K562 (cell line): ENCODE results near the gene RPS4Y1. TPM values are rescaled to one million over a fixed set of nuclear protein-coding genes. Genes with fewer than 3 reads are reported as not detected.

ENCODE experiments used
- ATAC-seq: fragments of 200-7000 bp; cut with Tn5 transposase; 3 replicates; pipeline ENCODE4 v1.9.1; 2020; ENCODE audit warnings: moderate library complexity
- BruUV-seq: library from RNA; stranded (reverse); fragments of 400-500 nt; replicated peaks from 2 replicates; lab custom pipeline; 2021; lab: Mats Ljungman, UMichigan
- CTCF ChIA-PET: fragments of 300-600 bp; formaldehyde crosslinking; extraction: SDS; loops from one replicate; lab custom pipeline; 2021; ENCODE audit warnings: low intra/inter-chr PET ratio; lab: Yijun Ruan, JAX
- POLR2A ChIA-PET: fragments of 300-600, 350-650 bp; sonication (Branson Sonifier 250); formaldehyde crosslinking; extraction: SDS; loops from one replicate; lab custom pipeline; 2021; ENCODE audit warnings: antibody characterized with exemption, inconsistent platforms; lab: Yijun Ruan, JAX
- DNase-seq, 4 experiments: peaks; one replicate each; pipeline versions ENCODE4 v3.0.0 to v3.0.0-alpha.2; 2011 to 2018; ENCODE audit warnings: low spot score in 3 of 4, mixed read lengths in 3 of 4; ENCODE audit errors: extremely low read depth in 1 of 4
- FAIRE-seq: peaks from 2 replicates; lab custom pipeline; 2011; peaks lifted over from hg19 to GRCh38; lab: Jason Lieb, UNC
- H2AFZ ChIP-seq: 2 replicates; pipeline ENCODE4 v1.6.0; 2011; ENCODE audit warnings: low read depth, low read length, control low read depth, inconsistent platforms
- H3K27ac ChIP-seq: fragments of 200-600 bp; 3 replicates; pipeline ENCODE4 v1.8.0; 2011; ENCODE audit warnings: low read depth, mild to moderate bottlenecking, control low read depth, inconsistent platforms, low read length, moderate library complexity, mixed read lengths; ENCODE audit errors: extremely low read depth
- H3K27me3 ChIP-seq, 2 experiments: fragments of 300-600 bp in 1 of 2; 2 replicates in 1 of 2; 3 replicates in 1 of 2; pipeline versions ENCODE4 v1.6.0 to v1.8.0; 2011; ENCODE audit warnings: inconsistent platforms in 2 of 2, low read length in 2 of 2, mild to moderate bottlenecking in 1 of 2, mixed read lengths in 1 of 2, moderate library complexity in 1 of 2; ENCODE audit not compliant: control insufficient read depth in 2 of 2, insufficient read depth in 2 of 2
- H3K36me3 ChIP-seq: fragments of 300-600 bp; 3 replicates; pipeline ENCODE4 v1.8.0; 2011; ENCODE audit warnings: mild to moderate bottlenecking, low read length, inconsistent platforms; ENCODE audit not compliant: control insufficient read depth, insufficient read depth
- H3K4me1 ChIP-seq, 2 experiments: fragments of 200-600 bp in 1 of 2; replicated peaks in 1 of 2; 2 replicates in 1 of 2; 3 replicates in 1 of 2; pipeline versions ENCODE4 v1.5.1 to v1.8.0; 2011; ENCODE audit warnings: inconsistent platforms in 2 of 2, low read length in 2 of 2, mild to moderate bottlenecking in 1 of 2, mixed read lengths in 1 of 2, moderate library complexity in 1 of 2; ENCODE audit not compliant: control insufficient read depth in 2 of 2, insufficient read depth in 2 of 2
- H3K4me2 ChIP-seq: 2 replicates; pipeline ENCODE4 v1.6.1; 2011; ENCODE audit warnings: low read length, control low read depth, inconsistent platforms, mixed read lengths; ENCODE audit not compliant: insufficient read depth
- H3K4me3 ChIP-seq: fragments of 200-600 bp; sonication (generic), shearing (Covaris generic); 2 replicates; pipeline ENCODE4 v1.5.1; 2016; ENCODE audit warnings: control low read depth, inconsistent platforms
- H3K79me2 ChIP-seq: fragments of 200-600 bp; 3 replicates; pipeline ENCODE4 v1.8.0; 2011; ENCODE audit warnings: low read length, inconsistent platforms; ENCODE audit not compliant: control insufficient read depth, insufficient read depth
- H3K9ac ChIP-seq, 2 experiments: 2 replicates each; pipeline versions ENCODE4 v1.6.0 to v1.6.1; 2011; ENCODE audit warnings: low read depth in 2 of 2, low read length in 2 of 2, control low read depth in 1 of 2, inconsistent platforms in 1 of 2, mild to moderate bottlenecking in 1 of 2, mixed read lengths in 1 of 2; ENCODE audit not compliant: insufficient read depth in 1 of 2
- H3K9me1 ChIP-seq: one replicate; pipeline ENCODE4 v1.6.0; 2011; ENCODE audit warnings: inconsistent platforms, mild to moderate bottlenecking, low read length, moderate library complexity; ENCODE audit not compliant: control insufficient read depth, insufficient read depth
- H3K9me3 ChIP-seq: replicated peaks from 2 replicates; pipeline ENCODE4 v1.5.1; 2011; ENCODE audit warnings: low read depth, low read length, inconsistent platforms; ENCODE audit not compliant: control insufficient read depth, insufficient read depth
- H4K20me1 ChIP-seq: replicated peaks from 2 replicates; pipeline ENCODE4 v1.6.1; 2011; ENCODE audit warnings: low read length, inconsistent platforms, mixed read lengths; ENCODE audit not compliant: control insufficient read depth, insufficient read depth
- BDP1 ChIP-seq: IDR thresholded peaks from 3 replicates; pipeline ENCODE4 v1.6.1; 2011; ENCODE audit not compliant: insufficient read length, insufficient read depth
- MAFK ChIP-seq: IDR thresholded peaks from 2 replicates; pipeline ENCODE4 v1.6.1; 2011; ENCODE audit warnings: low read length, improper control_type of control experiment
- NCOA6 ChIP-seq: fragments of 450-650 bp; IDR thresholded peaks from 2 replicates; pipeline ENCODE4 v1.6.1; 2017; ENCODE audit warnings: mild to moderate bottlenecking
- YBX1 ChIP-seq: fragments of 450-650 bp; IDR thresholded peaks from 2 replicates; pipeline ENCODE4 v1.7.1; 2016; ENCODE audit warnings: mild to moderate bottlenecking
- ZNF232 ChIP-seq: sonication (generic); formaldehyde crosslinking; IDR thresholded peaks from 2 replicates; pipeline ENCODE4 v1.8.0; 2022; ENCODE audit warnings: mild to moderate bottlenecking, missing genetic modification reagents
- ZNF444 ChIP-seq: fragments of 250-450 bp; sonication (Bioruptor Pico); IDR thresholded peaks from 2 replicates; pipeline ENCODE4 v1.4.0; 2020; ENCODE audit warnings: mild to moderate bottlenecking, moderate library complexity
- WGBS: fragments of 100-300 bp; shearing (Covaris generic); methylation state at CpG from one replicate; pipeline ENCODE4 v1.1.6; 2016; ENCODE audit warnings: low coverage, mixed read lengths; ENCODE audit not compliant: insufficient coverage; ENCODE audit errors: missing lambda C conversion rate; 5-methylcytosine and 5-hydroxymethylcytosine counted together
- in situ Hi-C: fragments of 300-500 bp; cut with MboI; formaldehyde crosslinking; loops from 4 replicates; pipeline ENCODE4 v1.15.0; 2018; ENCODE audit warnings: inconsistent platforms, mixed read lengths
- intact Hi-C: fragments of 100-400 bp; cut with micrococcal nuclease; formaldehyde crosslinking; loops from 2 replicates; pipeline ENCODE4 v1.14.2; 2022
- polyA plus RNA-seq, 8 experiments: library from polyadenylated mRNA; depleted of rRNA in 4 of 8; stranded (reverse) in 5 of 8; unstranded in 3 of 8; fragments of >200 nt; fragmentation: Nextera tagmentation in 2 of 8; fragmentation: Illumina TruSeq in 1 of 8; extraction: Ambion mirVana in 2 of 8; extraction: Trizol in 1 of 8; gene quantifications; 2 replicates each; pipeline versions ENCODE4 v1.2.1 to v1.2.3, GENCODE V29; 2011 to 2014; ENCODE audit warnings: inconsistent platforms in 1 of 8, missing spikeins in 1 of 8
- total RNA-seq, 7 experiments: library from RNA; depleted of rRNA in 6 of 7; stranded (reverse); fragments of >200 nt in 6 of 7; fragmentation: Illumina TruSeq in 2 of 7; extraction: Trizol in 2 of 7; gene quantifications; 2 replicates each; pipeline versions ENCODE4 v1.2.1 to v1.2.3, GENCODE V29; 2011 to 2021; ENCODE audit warnings: low replicate concordance in 1 of 7
- TF ChIP-seq, protein P1 (sequence below): fragments of 450-650 bp; IDR thresholded peaks from 2 replicates; pipeline ENCODE4 v1.6.1; 2016; ENCODE audit warnings: mild to moderate bottlenecking

Gene RPS4Y1
- total and polyA plus RNA-seq, 9 of the 15 experiments (the other 6 are each of a cell fraction or from before 2014, with no cell fraction given), result 0.40 TPM; not detected in 8

DNA sequence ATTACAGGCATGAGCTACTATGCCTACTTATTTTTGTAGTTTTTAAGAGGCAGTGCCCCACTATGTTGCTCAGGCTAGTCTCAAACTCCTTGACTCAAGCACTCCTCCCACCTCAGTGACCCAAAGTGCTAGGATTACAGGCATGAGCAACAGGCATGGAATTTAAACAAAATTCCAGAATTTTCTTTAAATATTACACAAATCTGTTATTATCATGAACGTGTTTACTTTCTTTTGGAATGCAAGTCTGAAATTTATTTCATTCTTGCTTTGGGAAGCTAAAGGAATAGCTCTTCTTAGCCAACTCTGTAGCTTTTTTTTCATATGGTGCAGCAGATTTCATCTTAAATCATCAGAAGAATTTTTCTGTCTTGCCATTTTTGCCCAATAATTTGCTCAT, 66.0 kb downstream of the RPS4Y1 start:
- no TSS peak for BruUV-seq
- no peaks in the 10 kb centered on the region for H3K9me3 ChIP-seq
- no peaks in the 10 kb centered on the region for H3K27me3 ChIP-seq
- H2AFZ ChIP-seq, result no peak overlapping the region
- no peaks in the 10 kb centered on the region for H3K4me1 ChIP-seq
- H3K36me3 ChIP-seq, result no peaks in the 10 kb centered on the region
- H3K4me2 ChIP-seq, result no peak overlapping the region
- ATAC-seq (no peak), FAIRE-seq (no peak), DNase-seq (no peak)
- no CpG with 5 or more reads among the region's 1 CpG for WGBS
- no peaks in the 10 kb centered on the region for H3K79me2 ChIP-seq
- H3K9ac ChIP-seq, result no peak overlapping the region
- TF ChIP-seq YBX1 (no peak), MAFK (no peak), BDP1 (no peak), ZNF232 (no peak), NCOA6 (no peak), ZNF444 (CRISPR knock-in tag) (no peak)
- TF ChIP-seq, protein P1, sequence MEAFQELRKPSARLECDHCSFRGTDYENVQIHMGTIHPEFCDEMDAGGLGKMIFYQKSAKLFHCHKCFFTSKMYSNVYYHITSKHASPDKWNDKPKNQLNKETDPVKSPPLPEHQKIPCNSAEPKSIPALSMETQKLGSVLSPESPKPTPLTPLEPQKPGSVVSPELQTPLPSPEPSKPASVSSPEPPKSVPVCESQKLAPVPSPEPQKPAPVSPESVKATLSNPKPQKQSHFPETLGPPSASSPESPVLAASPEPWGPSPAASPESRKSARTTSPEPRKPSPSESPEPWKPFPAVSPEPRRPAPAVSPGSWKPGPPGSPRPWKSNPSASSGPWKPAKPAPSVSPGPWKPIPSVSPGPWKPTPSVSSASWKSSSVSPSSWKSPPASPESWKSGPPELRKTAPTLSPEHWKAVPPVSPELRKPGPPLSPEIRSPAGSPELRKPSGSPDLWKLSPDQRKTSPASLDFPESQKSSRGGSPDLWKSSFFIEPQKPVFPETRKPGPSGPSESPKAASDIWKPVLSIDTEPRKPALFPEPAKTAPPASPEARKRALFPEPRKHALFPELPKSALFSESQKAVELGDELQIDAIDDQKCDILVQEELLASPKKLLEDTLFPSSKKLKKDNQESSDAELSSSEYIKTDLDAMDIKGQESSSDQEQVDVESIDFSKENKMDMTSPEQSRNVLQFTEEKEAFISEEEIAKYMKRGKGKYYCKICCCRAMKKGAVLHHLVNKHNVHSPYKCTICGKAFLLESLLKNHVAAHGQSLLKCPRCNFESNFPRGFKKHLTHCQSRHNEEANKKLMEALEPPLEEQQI, result no peak
- no peaks in the 10 kb centered on the region for H4K20me1 ChIP-seq
- intact Hi-C loops, result no loop called here
- ChIA-PET CTCF (no interaction called here), POLR2A (no interaction called here)
- H3K27ac ChIP-seq, result no peak overlapping the region
- in situ Hi-C loops, result no loop called here
- H3K9me1 ChIP-seq, result no peaks in the 10 kb centered on the region
- H3K4me3 ChIP-seq, result no peak overlapping the region
